Prostate gland (tissue), 2 donors: Measurements from ENCODE around the gene AKAP8L. TPM values are rescaled to one million over a fixed set of nuclear protein-coding genes. Genes with fewer than 3 reads are reported as not detected.

Source experiments
- DNase-seq: peaks from one replicate; pipeline ENCODE4 v3.0.0-alpha.2; 2019; ENCODE audit warnings: low spot score
- H3K27ac ChIP-seq, 2 donors: fragments of 200-600 bp; sonication (generic); 2 replicates each; pipeline ENCODE4 v1.5.1; 2017 to 2019
- H3K27me3 ChIP-seq: fragments of 200-600 bp; sonication (generic); replicated peaks from 2 replicates; pipeline ENCODE4 v1.5.1; 2019; ENCODE audit not compliant: insufficient read depth
- H3K36me3 ChIP-seq, 2 donors: fragments of 200-600 bp; sonication (generic); 1 replicate in 1 of 2; 2 replicates in 1 of 2; pipeline versions ENCODE4 v1.5.1 to v1.8.1; 2017 to 2019
- H3K4me1 ChIP-seq: fragments of 200-600 bp; sonication (generic); replicated peaks from 2 replicates; pipeline ENCODE4 v1.5.1; 2019
- H3K4me3 ChIP-seq, 2 donors: fragments of 200-600 bp; sonication (generic); 2 replicates each; pipeline ENCODE4 v1.5.1; 2017 to 2019
- H3K9me3 ChIP-seq: fragments of 200-600 bp; sonication (generic); 2 replicates; pipeline ENCODE4 v1.5.1; 2017
- CTCF ChIP-seq, 4 experiments: fragments of 200-600 bp in 2 of 4; fragments of 450-650 bp in 2 of 4; sonication (generic) in 2 of 4; IDR thresholded peaks; 1 replicate in 3 of 4; 2 replicates in 1 of 4; pipeline ENCODE4 v1.5.1; 2016 to 2019; ENCODE audit warnings: antibody characterized with exemption in 4 of 4, mild to moderate bottlenecking in 2 of 4, moderate library complexity in 2 of 4
- POLR2A ChIP-seq: fragments of 450-650 bp; IDR thresholded peaks from one replicate; pipeline ENCODE4 v1.6.1; 2016; ENCODE audit warnings: antibody characterized with exemption, mild to moderate bottlenecking
- POLR2AphosphoS5 ChIP-seq: sonication (generic); formaldehyde crosslinking; IDR thresholded peaks from one replicate; pipeline ENCODE4 v1.6.1; 2017; ENCODE audit warnings: antibody characterized with exemption
- WGBS: methylation state at CpG from one replicate; pipeline ENCODE4 v1.1.5; 2018; 5-methylcytosine and 5-hydroxymethylcytosine counted together
- intact Hi-C: fragments of 100-400 bp; cut with DNase I; formaldehyde crosslinking; loops from one replicate; pipeline ENCODE4 v1.14.2; 2022
- total RNA-seq, 2 donors: library from RNA; depleted of rRNA; stranded (reverse); fragments of >200 nt; gene quantifications; one replicate each; pipeline ENCODE4 v1.1.0, GENCODE V29; 2016

AKAP8L gene
- total RNA-seq, 2 donors from 2014 or later, result 107 to 269 TPM

- no peaks in the 10 kb centered on the region for H3K27me3 ChIP-seq
- H3K9me3 ChIP-seq, result no peaks in the 10 kb centered on the region
- intact Hi-C loops, result no loop called here
- TF ChIP-seq POLR2A, result no peak
- no peak for TF ChIP-seq CTCF (IDR thresholded peaks at IDR 0.05)
- TF ChIP-seq POLR2AphosphoS5, result no peak
- no peaks in the 10 kb centered on the region for H3K36me3 ChIP-seq
- 92% methylated on average over 4 of the region's 4 CpGs for WGBS
- no peak for DNase-seq
- H3K4me3 ChIP-seq, result no peak overlapping the region
- H3K27ac ChIP-seq, result no peak overlapping the region
- H3K4me1 ChIP-seq, result no peaks in the 10 kb centered on the region
Observed at GRCh38 chr19:15447057-15447456, 28.3 kb upstream of the AKAP8L start.

DNA sequence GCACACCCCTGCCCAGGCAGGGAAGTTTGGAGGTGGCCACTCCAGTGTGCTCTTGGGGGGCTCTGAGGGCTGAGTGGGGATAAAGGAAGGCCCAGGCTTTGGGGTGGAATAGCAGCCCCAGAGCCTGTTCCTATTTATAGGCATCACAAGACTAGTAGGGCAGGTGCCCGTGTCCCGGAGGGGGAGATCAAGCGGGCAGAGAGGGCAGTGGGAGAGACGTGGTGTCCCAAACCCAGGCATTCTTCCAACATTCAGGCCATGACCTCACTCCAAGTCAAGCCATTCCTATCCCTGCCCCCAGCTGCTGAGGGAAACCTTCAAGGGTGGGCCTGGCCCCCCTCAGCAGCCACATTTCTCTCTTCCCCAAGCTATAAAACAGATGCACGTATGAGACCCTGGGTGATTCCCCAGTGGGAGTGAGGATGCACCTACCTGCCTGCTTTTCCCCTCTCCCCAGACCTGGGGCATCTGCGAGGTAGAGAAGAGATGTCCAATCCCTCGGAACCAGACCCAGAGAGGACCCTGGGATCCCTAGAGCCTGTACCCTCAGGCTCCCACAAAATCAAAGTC lies 27.1 kb upstream of the AKAP8L start:
- intact Hi-C loops, result no loop called here
- no peaks in the 10 kb centered on the region for H3K36me3 ChIP-seq
- no peak overlapping the region for H3K27ac ChIP-seq
- TF ChIP-seq POLR2A (no peak), POLR2AphosphoS5 (peak; percentile 8), CTCF (IDR thresholded peaks at IDR 0.05) (no peak)
- H3K27me3 ChIP-seq, result no peaks in the 10 kb centered on the region
- no peak for DNase-seq
- no peak overlapping the region for H3K4me3 ChIP-seq
- H3K4me1 ChIP-seq, result no peaks in the 10 kb centered on the region
- H3K9me3 ChIP-seq, result no peaks in the 10 kb centered on the region
- 54% methylated on average over 7 of the region's 7 CpGs for WGBS

DNA sequence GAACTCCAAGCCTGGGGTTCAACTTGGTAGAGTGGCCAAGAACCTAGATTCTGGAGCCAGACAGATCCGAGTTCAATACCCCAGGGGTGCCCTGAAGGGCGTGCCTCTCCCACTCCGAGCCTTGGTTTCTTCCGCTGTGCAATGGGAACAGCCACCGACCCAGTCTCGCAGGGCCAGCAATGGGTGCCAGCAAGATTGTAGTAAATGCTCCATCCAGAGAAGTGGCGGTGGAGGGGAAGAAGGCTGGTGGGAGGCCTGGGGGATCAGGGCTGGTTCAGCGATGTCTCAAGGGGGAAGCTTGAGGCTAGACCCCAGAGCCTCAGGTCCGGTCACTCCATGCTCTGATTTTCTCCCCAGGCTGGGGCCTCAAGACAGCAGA lies 26.4 kb upstream of the AKAP8L start:
- intact Hi-C loops, result no loop called here
- WGBS, result 93% methylated on average over 9 of the region's 9 CpGs
- H3K4me1 ChIP-seq, result no peaks in the 10 kb centered on the region
- H3K27me3 ChIP-seq, result no peaks in the 10 kb centered on the region
- no peak for DNase-seq
- H3K9me3 ChIP-seq, result no peaks in the 10 kb centered on the region
- no peak overlapping the region for H3K27ac ChIP-seq
- no peaks in the 10 kb centered on the region for H3K36me3 ChIP-seq
- no peak overlapping the region for H3K4me3 ChIP-seq
- no peak for TF ChIP-seq POLR2AphosphoS5
- no peak for TF ChIP-seq CTCF (IDR thresholded peaks at IDR 0.05)
- TF ChIP-seq POLR2A, result no peak

DNA sequence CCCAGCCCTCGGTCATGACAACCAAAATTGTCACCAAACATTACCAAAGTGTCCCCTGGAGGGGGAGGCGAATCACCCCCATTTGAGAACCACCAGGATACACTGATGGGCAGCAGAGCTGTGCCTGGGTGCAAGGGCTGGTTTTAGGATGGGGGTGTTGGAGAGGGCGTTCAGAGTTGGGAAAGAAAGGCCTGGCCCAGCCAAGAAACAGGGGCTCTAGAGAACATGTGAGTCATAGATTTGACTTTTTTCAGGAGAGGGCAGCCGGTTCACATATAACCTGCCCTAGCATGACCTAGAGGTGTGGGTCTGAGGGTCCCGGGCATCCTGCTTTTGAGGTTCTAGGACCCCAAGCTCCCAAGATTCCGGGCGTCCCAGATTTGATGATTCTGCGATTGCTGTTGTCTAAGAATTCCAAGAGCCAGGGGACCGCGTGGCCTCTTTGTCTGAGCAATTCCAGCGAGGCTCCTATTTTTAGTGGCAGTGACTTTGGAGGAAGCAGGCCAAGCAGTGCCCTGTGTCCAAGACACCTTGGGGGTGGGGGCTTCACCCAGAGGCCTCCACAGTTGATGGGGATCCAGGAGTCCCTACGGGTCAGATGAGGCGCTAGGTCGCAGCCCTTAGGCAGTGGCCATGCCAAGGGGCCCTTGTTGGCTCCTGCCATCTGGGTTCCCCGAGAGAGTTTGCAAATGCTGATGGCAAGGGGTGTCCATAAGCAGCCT lies 25.9 kb upstream of the AKAP8L start:
- 93% methylated on average over 15 of the region's 15 CpGs for whole genome bisulfite sequencing
- intact Hi-C loops, result no loop called here
- Histone ChIP-seq H3K4me3 (no peak overlapping the region), H3K4me1 (no peaks in the 10 kb centered on the region), H3K27me3 (no peaks in the 10 kb centered on the region), H3K27ac (no peak overlapping the region), H3K9me3 (no peaks in the 10 kb centered on the region), H3K36me3 (no peaks in the 10 kb centered on the region)
- no peak for DNase-seq
- TF ChIP-seq POLR2A (no peak), CTCF (IDR thresholded peaks at IDR 0.05) (no peak), POLR2AphosphoS5 (no peak)

DNA sequence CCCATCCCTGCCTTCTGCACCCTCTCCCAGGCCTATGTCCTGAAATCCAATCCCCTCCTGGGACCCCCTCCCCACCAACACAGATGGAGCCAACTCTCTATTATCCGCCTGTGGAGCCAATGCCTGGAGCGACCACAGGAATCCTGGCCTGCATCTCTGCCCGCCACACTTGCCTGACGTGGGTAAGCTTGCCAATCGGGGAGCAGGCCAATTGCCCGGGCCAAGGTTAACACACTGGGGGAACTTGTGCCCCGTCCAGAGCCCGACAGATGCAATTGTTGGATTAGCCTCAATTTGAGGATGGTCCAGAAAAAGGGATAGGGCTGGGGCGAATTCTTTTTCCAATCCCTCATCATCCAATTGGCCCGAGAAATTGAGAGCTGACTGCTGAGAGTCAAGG lies 25.1 kb upstream of the AKAP8L start:
- no peak overlapping the region for H3K27ac ChIP-seq
- no peaks in the 10 kb centered on the region for H3K4me1 ChIP-seq
- H3K27me3 ChIP-seq, result no peaks in the 10 kb centered on the region
- H3K4me3 ChIP-seq, result no peak overlapping the region
- no peak for TF ChIP-seq CTCF (IDR thresholded peaks at IDR 0.05)
- no peak for TF ChIP-seq POLR2A
- no peak for TF ChIP-seq POLR2AphosphoS5
- H3K36me3 ChIP-seq, result no peaks in the 10 kb centered on the region
- intact Hi-C loops, result no loop called here
- DNase-seq, result no peak
- H3K9me3 ChIP-seq, result no peaks in the 10 kb centered on the region
- 45% methylated on average over 10 of the region's 10 CpGs for WGBS
